Activated effector memory CD4-positive, alpha-beta T cell treated with Interleukin-2 at 50 U/mL for 16 hours (primary cell): ENCODE results near the gene WWC1.
A peak's percentile ranks its signal among the peaks of the same experiment; 100 is the strongest.

Experiments
- DNase-seq: peaks from one replicate; pipeline ENCODE4 v3.0.0-alpha.2; 2020

Gene WWC1

GRCh38 chr5:168291342-168291963 is at the start of gene WWC1:
Gene WWC1 (plus strand): TSS chr5:168291645. CDS start chr5:168292153, 508 bp downstream.
- DNase-seq, result peak; percentile 56

GRCh38 chr5:168244838-168245559 is 46.4 kb upstream of the WWC1 start:
- DNase-seq, result no peak

DNA sequence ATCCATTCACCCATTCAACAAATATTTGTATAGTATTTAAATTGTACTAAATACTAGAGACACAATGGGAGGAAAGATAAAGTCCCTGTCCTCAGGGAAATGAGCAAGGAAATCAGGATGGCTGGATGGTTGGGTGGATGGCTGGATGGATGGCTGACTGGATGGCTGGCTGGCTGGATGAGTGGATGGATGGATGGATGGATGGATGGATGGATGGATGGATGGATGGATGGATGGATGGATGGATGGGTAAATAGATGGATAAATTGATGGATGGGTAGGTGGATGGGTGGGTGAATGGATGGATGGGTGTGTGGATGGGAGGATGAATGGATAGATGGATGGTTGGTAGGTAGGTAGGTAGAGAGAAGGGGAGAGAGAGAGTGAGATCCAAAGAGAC is 41.5 kb upstream of the WWC1 start:
- no peak for DNase-seq

- no peak for DNase-seq
These were observed 40.2 kb upstream of the WWC1 start for GRCh38 chr5:168251259-168251658.

DNA sequence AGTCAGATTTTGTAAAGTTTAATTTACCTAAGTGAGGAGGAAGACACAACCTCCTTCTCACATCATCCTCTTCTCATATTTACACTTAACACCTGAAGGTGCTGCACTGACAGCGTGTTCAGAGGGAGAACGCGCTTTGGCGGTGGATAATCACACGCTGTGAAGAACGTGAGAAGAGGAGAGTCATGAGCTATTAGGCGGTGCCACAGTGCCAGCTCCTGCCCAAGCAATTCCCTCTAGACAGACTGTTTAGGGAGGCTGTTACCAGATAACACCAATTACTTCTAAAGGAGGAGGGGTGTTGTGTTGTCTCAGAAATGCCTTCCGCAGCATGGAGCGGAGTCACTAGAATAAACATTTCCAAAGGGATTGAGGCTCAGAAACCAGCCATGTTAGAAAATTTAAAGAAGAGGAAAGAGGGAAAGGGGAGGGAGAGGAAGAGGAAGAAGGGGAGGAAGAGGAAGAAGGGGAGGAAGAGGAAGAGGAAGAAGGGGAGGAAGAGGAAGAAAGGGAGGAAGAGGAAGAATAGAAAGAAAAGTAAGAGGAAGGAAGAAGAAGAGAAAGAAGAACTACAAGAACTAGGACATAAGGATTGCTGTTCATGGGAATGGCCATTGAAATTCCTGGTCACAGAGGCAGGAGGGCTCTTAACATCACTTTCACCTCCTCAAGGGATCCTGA is 37.3 kb upstream of the WWC1 start:
- DNase-seq, result no peak

GRCh38 chr5:168260353-168261226 is 30.9 kb upstream of the WWC1 start:
- no peak for DNase-seq

DNA sequence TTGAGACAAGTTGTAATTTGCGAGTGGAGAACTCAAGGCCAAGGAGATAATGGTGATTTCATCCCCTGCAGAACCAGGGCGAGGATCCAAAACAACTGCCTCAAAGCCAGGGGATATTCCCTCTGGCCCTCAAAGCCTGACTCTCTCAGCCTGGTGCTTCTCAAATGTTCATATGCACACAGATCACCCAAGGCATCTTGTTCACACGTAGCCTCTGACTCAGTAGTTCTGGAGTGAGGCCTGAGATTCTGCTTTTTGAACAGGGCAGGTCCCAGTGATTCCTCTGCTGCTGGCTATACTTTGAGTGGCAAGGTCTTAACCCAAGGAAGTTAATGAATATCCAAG is 30.2 kb upstream of the WWC1 start:
- DNase-seq, result no peak

DNA sequence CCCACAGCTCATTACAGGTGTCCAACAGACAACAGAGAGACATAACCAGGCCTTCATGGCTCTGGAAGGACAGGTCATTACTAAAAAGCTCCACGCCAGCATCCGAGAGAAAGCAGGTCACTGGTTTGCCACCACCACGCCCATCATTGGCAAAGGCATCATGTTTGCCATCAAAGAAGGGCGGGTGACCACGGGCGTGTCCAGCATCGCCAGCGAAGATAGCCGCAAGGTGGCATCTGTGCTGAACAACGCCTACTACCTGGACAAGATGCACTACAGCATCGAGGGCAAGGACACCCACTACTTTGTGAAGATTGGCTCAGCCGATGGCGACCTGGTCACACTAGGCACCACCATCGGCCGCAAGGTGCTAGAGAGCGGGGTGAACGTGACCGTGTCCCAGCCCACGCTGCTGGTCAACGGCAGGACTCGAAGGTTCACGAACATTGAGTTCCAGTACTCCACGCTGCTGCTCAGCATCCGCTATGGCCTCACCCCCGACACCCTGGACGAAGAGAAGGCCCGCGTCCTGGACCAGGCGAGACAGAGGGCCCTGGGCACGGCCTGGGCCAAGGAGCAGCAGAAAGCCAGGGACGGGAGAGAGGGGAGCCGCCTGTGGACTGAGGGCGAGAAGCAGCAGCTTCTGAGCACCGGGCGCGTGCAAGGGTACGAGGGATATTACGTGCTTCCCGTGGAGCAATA is 29.3 kb upstream of the WWC1 start:
- DNase-seq, result no peak

DNA sequence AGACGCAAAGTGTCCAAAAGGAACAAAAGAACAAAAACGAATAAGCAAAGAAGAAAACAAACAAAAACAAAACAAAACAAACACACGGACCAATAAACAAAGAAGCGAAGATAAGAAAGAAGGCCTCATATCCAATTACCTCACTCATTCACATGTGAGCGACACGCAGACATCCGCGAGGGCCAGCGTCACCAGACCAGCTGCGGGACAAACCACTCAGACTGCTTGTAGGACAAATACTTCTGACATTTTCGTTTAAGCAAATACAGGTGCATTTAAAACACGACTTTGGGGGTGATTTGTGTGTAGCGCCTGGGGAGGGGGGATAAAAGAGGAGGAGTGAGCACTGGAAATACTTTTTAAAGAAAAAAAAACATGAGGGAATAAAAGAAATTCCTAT is 28.3 kb upstream of the WWC1 start:
- no peak for DNase-seq

GRCh38 chr5:168266016-168266415 is 25.4 kb upstream of the WWC1 start:
- no peak for DNase-seq

GRCh38 chr5:168268949-168269936 is 22.2 kb upstream of the WWC1 start:
- DNase-seq, result peak; percentile 44

- no peak for DNase-seq
These were observed 21.5 kb upstream of the WWC1 start for GRCh38 chr5:168269937-168270330.

- no peak for DNase-seq
These were observed 21.0 kb upstream of the WWC1 start for GRCh38 chr5:168270476-168270875.

DNA sequence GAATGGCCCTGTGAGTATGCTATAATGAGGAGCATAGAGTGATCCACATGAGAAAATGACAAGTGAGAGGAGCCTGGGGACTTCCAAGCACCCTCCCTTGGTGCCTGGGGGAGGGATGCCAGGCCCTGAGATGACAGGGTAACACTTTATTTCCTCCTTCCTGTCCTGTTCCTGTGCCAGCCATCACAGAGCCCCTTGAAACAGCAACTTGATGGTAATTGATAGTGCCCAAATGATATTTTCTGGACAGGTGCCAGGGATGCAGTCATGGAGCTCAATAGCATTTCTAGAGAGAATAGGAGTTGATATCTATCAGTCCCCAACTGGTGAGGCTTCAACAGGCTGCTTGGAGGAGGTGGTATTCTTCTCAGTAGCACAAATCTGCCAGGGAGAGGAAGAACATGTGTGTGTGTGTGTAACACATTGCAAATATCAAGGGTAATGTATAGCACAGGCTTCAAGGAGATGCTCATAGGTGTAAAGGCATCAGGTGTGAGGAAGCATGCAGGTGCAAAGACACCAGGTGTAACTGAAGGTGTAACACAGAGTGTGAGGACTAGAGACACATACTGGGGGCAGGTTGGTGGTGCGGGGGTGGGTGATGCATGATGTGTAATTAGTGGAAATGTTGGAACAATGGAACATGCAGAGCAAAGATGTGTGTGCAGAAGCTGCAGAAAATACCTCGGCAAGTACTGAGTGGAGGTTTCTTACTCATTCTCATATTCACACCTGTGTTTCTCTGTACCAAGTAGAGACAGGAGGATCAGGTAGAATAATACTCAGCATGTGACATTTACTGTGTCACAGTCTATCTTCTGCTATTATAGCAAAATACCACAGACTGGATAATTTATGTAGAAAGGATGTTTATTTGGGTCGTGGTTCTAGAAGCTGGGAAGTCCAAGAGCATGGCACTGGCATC is 18.1 kb upstream of the WWC1 start:
- DNase-seq, result no peak

DNA sequence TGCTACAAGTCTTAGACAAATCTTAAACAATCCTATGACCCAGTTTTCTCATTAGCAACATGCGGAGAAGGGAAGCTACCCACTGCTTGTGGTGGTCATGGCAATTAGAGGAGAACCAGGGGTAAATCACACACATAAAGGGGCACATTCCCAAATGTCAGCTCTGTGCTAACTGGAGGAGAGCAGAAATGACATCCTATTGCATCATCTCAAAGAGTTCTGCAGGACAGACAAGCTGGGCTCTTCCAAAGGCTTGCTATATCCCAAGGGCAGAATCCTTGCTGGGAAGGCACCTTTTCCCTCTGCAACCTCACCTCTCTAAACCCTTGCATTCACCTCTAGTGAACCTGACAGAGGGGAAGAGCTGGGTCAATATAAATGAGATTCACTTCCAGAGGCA is 17.0 kb upstream of the WWC1 start:
- no peak for DNase-seq

GRCh38 chr5:168275940-168276339 is 15.5 kb upstream of the WWC1 start:
- DNase-seq, result no peak

DNA sequence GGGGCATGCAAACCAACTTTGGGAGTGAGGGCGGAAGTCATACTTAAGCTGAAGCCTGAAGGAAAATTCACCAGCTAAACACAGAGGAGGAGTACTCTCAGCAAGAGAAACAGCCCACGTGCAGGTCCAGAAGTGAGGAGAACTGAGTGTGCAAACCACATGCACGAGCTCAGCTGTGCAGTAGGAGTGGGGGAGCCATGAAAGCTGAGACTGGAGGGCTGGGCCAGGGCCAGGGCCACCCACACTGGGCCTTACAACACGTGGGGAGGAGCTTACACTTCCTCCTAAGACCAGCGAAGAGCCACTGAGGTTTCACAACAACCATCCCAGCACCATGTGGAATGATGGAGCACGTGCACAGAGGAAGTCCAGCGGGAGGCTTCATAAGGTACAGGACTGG is 9.3 kb upstream of the WWC1 start:
- no peak for DNase-seq

- no peak for DNase-seq
These were observed 6.6 kb upstream of the WWC1 start for GRCh38 chr5:168284809-168285208.

DNA sequence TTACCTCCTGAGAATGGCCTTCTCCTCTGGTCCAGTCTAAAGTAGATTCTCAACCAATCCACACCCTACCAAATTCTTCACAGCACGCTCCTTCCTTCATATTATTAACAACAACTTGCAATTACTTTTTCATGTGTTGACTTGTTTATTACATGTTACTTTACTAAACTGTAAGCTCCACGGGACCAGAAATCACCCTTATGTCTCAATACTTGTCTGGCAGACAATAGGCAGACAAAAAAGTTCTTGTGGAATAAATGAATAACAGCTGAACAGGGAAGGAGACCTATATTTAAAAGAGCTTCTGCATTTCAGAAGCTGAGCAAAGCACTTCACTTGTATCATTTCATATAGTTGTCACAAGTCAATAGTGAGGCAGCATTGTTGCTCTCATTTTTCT is 5.7 kb upstream of the WWC1 start:
- DNase-seq, result no peak

DNA sequence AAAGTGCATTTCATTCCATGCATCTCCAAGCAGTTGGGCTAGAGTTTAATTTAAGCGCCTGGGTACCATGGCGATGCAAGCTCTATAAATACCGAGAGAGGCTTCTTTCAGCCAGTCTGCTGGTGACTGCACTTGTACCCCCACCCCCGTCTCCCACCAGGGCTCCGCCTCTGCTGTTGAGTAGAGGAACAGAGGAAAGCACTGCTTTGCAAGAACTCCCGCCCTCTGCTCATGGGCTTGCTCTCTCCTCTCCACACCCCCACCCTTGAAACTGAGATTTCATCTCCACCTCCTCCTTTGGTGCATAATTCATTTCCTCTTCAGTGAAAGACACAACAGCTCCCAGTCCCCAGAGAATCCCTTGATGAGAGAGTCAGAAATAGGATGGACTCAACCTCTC is 5.1 kb upstream of the WWC1 start:
- DNase-seq, result no peak
